Mucosa of descending colon (tissue), 3 donors: ENCODE data around the gene ZNF709. TPM values are rescaled to one million over a fixed set of nuclear protein-coding genes. Genes with fewer than 3 reads are reported as not detected.
"Not testable (repeated sequence)": the region's sequence is repeated elsewhere in the genome, so short reads cannot be mapped to it uniquely, and the experiment has no call there.

Source experiments
- ATAC-seq: fragments of 200-7000 bp; cut with Tn5 transposase; one replicate; pipeline ENCODE4 v1.9.1; 2020; ENCODE audit warnings: mild to moderate bottlenecking, moderate library complexity
- DNase-seq, 3 donors: peaks; one replicate each; pipeline ENCODE4 v3.0.0-alpha.2; 2020
- H3K36me3 ChIP-seq: fragments of 200-600 bp; one replicate; pipeline ENCODE4 v1.8.0; 2021; ENCODE audit warnings: low read depth, mild to moderate bottlenecking
- H3K4me1 ChIP-seq: fragments of 200-600 bp; one replicate; pipeline ENCODE4 v1.8.0; 2021; ENCODE audit warnings: low read depth, mild to moderate bottlenecking
- H3K4me3 ChIP-seq: fragments of 200-600 bp; one replicate; pipeline ENCODE4 v1.8.0; 2021; ENCODE audit warnings: mild to moderate bottlenecking
- H3K9me3 ChIP-seq: fragments of 200-600 bp; one replicate; pipeline ENCODE4 v1.8.0; 2021; ENCODE audit warnings: mild to moderate bottlenecking
- CTCF ChIP-seq: fragments of 200-600 bp; IDR thresholded peaks from one replicate; pipeline ENCODE4 v1.8.0; 2022; ENCODE audit warnings: antibody characterized with exemption, mild to moderate bottlenecking
- intact Hi-C, 2 donors: fragments of 100-400 bp; cut with DNase I in 1 of 2; cut with micrococcal nuclease in 1 of 2; formaldehyde crosslinking; loops; one replicate each; pipeline versions ENCODE4 v1.11.0 to v1.11.1; 2022; cut with DNase I, micrococcal nuclease
- total RNA-seq, 3 donors: library from RNA; stranded (reverse); fragmentation: NEBNext Ultra II Directional in 2 of 3; extraction: Animal tissue kit (Norgen Biotek cat#: 25700) in 2 of 3; gene quantifications; one replicate each; pipeline versions ENCODE4 v1.2.1 to v1.2.4, GENCODE V29; 2021 to 2023
- donor health status: DM: no; HTN: no; CAD: no; lungs with moderate emphysema.
- donor health status: DM: no; HTN: no; CAD: no.
- donor health status: DM: no; HTN: yes; CAD: no.

ZNF709 gene
- total RNA-seq, 3 donors from 2014 or later, result 1.2 to 3.3 (median 1.8) TPM

- H3K36me3 ChIP-seq, result no peaks in the 10 kb centered on the region
Measured at GRCh38 chr19:12440541-12441316, 43.9 kb downstream of the ZNF709 start, which contains the start of gene ZNF443. Gene ZNF443 (minus strand): TSS chr19:12441021. CDS start chr19:12440914, 107 bp downstream.

GRCh38 chr19:12439686-12440540, 44.7 kb downstream of the ZNF709 start:
- intact Hi-C loops, H3K36me3 ChIP-seq, H3K9me3 ChIP-seq, H3K4me1 ChIP-seq: not testable (repeated sequence)
- DNase-seq (peak; percentile 36 to 62 (median 58)), ATAC-seq (peak; percentile 67)
- H3K4me3 ChIP-seq, result peak overlapping the region; percentile 43

More at GRCh38 chr19:12440541-12441316, 43.9 kb downstream of the ZNF709 start, which contains the start of gene ZNF443:
- no peaks in the 10 kb centered on the region for H3K4me1 ChIP-seq
- ATAC-seq (peak; percentile 97), DNase-seq (peak; percentile 99 to 100 (median 100))
- intact Hi-C loops, result no loop called here
- peak within 1 kb of the TSS; percentile 43 for H3K4me3 ChIP-seq
- H3K9me3 ChIP-seq, result no peaks in the 10 kb centered on the region
- TF ChIP-seq CTCF, result no peak

DNA sequence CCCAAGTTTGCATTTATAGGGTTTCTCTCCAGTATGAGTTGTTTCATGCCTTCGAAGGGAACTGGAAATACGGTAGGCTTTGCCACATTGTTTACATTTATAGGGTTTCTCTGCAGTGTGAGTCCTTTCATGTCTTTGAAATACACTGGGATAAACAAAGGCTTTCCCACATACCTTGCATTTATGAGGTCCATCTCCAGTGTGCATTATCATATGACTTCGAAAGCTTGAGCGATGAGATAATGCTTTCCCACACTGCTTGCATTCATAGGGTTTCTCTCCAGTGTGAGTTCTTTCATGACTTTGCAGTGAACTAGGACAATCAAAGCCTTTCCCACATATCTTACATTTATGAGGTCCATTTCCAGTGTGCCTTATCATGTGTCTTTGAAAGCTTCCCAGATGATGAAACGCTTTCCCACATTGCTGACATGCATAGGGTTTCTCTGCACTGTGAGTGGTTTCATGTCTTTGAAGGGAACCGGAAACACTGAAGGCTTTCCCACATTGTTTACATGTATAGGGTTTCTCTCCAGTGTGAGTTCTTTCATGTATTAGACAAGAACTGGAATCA, 53.8 kb downstream of the ZNF709 start:
- ATAC-seq, intact Hi-C loops, DNase-seq, H3K4me1 ChIP-seq, H3K4me3 ChIP-seq, H3K36me3 ChIP-seq: not testable (repeated sequence)
- H3K9me3 ChIP-seq, result peaks cover 35% of the 10 kb centered on the region

- DNase-seq (no peak), ATAC-seq (no peak)
- Histone ChIP-seq H3K36me3 (peaks cover 2% of the 10 kb centered on the region), H3K4me3 (no peak overlapping the region), H3K9me3 (peaks cover 31% of the 10 kb centered on the region), H3K4me1 (no peaks in the 10 kb centered on the region)
- no peak for TF ChIP-seq CTCF
- intact Hi-C loops, result no loop called here
Measured at GRCh38 chr19:12425888-12426274, 58.7 kb downstream of the ZNF709 start.

DNA sequence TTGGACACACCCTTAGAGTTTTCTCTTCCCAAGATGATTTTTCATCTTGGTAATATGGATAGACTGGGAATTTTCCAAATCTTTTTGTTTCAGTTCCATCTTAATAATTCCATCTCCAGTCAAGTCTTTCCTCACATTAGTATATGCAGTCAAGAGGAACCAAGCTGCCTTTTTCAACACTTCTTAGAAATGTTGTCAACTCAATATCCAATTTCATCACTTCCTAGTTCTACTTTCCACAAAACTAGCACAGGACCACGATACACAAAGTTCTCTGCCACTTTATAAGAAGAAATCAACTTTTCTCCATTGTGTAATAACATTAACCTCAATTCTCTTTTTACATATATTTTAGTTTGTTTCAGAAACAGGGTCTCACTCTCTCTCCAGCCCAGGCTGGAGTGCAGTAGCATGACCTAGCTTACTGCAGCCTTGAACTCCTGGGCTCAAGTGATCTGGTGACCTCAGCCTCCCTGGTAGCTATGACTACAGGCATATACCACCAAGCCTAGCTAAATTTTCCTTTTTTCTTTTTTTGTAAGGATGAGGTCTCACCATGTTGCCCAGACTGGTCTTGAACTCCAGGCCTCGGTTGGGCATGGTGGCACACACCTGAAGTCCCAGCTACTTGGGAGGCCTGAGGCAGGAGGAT, 59.3 kb downstream of the ZNF709 start:
- H3K36me3 ChIP-seq, result no peaks in the 10 kb centered on the region
- no peak for DNase-seq
- intact Hi-C loops, result no loop called here
- TF ChIP-seq CTCF, result no peak
- no peak overlapping the region for H3K4me3 ChIP-seq
- no peak for ATAC-seq
- H3K4me1 ChIP-seq, result no peaks in the 10 kb centered on the region
- H3K9me3 ChIP-seq, result peaks cover 26% of the 10 kb centered on the region

- H3K4me1 ChIP-seq, DNase-seq, H3K36me3 ChIP-seq, intact Hi-C loops, ATAC-seq, H3K4me3 ChIP-seq: not testable (repeated sequence)
- peaks cover 14% of the 10 kb centered on the region for H3K9me3 ChIP-seq
Measured at GRCh38 chr19:12417273-12417672, 67.3 kb downstream of the ZNF709 start.
